Stimulated activated CD4-positive, alpha-beta T cell treated with anti-CD3 and anti-CD28 coated beads, Interleukin-12 subunit alpha, Interleukin-12 subunit beta, amount 100 ng/mL, for 24 hours (primary cell): ENCODE measurements around the gene ARID3A.

Source experiments
- DNase-seq, 2 experiments: peaks; one replicate each; pipeline ENCODE4 v3.0.0-alpha.2; 2020; ENCODE audit warnings: low read depth in 2 of 2

Gene ARID3A

DNA sequence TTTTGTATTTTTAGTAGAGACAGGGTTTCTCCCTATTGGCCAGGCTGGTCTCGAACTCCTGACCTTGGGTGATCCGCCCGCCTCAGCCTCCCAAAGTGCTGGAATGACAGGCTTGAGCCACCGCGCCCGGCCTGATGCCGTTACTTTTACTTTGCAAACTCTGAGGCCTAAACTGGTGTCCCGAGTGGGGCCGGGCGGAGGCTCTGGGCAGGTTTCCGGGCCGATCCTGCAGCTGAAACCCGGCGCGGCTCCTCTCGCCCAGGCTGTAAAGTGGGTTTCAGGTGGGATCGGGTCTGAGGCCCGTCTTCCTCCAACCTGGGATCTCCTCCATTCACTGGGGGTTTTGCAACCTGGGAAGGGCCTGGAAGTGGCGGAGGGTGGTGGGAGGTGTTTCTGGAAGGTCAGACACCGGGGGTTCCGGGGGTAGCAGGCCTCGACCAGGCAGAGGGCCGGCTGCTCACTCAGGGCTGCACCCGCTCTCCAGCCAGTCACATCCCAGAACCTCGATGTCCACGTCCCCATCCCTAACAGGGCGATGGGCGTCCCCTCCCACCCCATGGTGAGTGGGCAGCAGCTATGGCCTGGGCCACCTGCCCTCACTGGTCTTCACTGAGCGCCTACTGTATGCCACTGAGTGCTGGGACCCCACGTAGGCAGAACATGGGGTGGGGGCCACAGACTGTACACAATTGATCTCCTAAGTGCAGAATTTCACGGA, 37.0 kb downstream of the ARID3A start:
- no peak for DNase-seq

DNA sequence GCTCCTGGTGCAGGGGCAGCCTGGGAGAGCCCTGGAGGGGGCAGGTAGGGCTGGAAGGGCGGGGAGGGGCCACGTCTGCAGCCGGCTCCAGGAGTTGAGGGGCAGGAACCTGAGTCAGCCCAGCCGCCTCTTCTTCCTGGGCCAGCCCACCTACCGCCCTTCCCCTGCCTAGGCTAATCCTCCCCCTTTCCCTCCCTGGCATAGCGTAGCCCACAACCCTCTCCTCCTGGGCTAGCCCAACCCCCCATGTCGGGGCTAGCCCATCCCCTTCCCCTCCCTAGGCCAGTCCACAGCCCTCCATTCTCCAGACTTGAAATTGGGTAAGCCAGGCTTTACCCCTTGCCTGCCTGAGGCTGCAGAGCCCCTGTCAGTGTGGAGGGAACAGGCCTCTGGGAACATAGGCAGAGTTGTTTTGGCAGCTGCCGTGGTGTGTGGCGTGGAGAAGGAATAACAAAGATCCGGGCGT, 37.7 kb downstream of the ARID3A start:
- no peak for DNase-seq

DNA sequence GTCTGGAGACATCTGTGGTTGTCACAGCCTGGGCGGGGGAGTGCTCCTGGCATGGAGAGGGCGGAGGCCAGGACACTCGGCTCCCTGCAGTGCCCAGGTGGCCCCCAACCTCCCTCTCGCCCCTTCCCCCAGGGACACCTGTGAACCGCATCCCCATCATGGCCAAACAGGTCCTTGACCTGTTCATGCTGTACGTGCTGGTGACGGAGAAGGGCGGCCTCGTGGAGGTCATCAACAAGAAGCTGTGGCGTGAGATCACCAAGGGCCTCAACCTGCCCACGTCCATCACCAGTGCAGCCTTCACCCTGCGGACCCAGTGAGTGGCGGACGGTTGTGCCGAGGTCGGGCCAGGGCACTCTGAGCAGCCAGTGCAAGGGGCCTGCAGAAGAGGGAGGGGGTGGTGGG, 38.3 kb downstream of the ARID3A start:
- no peak for DNase-seq

DNA sequence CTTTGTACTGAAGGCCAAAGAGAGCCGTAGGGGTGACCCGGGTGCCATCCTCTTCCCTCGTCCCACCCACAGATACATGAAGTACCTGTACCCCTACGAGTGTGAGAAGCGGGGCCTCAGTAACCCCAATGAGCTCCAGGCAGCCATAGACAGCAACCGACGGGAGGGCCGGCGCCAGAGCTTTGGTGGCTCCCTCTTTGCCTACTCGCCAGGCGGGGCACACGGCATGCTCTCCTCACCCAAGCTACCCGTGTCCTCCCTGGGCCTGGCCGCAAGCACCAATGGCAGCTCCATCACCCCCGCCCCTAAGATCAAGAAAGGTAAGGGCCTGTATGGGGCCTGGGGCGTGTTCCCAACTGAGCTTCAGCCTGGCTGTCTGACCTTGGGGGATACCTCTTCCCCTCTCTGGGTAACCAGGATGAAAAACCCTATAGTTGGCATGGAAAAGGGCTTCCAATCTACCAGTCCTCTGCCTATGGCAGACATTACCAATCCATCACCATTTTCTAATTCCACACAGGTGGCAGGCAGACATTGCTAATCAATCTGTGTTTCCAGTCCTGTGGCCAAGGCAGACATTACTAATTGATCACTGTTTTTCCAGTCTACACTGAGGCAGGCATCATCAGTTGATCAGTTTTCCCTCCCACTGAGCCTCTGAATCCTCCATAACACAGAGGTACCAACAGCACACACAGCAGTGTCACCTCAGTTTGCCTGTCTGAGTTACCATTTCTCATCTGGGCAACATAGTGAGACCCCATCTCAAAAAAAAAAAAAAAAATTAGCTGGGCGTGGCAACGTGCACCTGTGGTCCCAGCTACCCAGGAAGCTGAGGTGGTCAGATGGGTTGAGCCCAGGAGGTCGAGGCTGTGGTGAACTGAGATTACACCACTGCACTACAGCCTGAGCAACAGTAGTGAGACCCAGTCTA, 39.2 kb downstream of the ARID3A start:
- DNase-seq: no peak

DNA sequence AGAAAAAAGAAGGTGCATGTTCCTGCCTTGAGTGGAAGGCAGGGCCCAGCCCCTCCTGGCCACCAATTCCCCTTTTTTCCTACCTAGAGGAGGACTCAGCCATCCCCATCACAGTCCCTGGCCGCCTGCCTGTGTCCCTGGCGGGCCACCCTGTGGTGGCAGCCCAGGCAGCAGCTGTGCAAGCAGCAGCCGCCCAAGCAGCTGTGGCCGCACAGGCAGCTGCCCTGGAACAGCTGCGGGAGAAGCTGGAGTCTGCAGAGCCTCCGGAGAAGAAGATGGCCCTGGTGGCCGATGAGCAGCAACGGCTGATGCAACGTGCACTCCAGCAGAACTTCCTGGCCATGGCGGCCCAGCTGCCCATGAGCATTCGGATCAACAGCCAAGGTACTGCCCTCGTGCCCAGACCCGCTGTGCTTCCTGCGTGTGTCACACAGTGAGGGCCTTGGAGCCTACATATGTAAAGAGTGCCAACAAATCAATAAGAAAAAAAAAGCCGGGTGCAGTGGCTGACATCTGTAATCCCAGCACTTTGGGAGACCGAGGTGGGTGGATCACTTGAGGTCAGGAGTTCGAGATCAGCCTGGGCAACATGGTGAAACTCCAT, 40.8 kb downstream of the ARID3A start:
- DNase-seq: no peak

DNA sequence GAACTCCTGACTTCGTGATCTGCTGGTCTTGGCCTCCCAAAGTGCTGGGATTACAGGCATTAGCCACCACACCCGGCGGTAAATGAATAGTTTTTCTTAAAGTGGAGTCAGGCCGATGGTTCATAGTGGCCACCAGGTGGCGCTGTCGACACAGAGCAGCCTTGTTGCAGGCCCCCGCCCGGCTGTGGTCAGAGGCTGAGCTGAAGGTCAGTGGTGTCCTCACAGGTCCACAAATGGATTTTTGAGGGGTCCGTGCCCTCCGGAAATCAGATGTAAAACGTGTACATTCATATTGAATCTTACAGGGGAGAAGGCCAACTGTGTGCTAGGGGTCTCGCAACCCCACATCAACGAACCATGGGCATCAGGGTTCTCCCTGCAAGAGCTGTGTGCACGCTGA, 44.9 kb downstream of the ARID3A start:
- no peak for DNase-seq

DNA sequence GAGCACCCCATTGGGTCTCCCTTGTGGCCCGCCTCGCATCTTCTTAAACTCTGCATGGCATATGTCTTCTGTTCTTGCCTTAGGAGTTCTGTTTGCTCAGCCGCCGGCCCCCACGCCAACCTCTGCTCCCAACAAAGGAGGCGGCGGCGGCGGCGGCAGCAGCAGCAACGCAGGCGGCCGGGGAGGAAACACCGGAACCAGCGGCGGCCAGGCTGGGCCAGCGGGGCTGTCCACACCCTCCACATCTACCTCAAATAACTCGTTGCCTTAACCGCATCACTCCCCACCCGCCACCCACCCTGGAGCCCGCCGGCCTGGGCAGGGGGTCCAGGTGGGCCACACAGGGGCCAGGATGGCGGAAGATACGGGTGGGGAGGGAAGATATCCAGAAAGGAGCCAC, 46.0 kb downstream of the ARID3A start:
- no peak for DNase-seq

DNA sequence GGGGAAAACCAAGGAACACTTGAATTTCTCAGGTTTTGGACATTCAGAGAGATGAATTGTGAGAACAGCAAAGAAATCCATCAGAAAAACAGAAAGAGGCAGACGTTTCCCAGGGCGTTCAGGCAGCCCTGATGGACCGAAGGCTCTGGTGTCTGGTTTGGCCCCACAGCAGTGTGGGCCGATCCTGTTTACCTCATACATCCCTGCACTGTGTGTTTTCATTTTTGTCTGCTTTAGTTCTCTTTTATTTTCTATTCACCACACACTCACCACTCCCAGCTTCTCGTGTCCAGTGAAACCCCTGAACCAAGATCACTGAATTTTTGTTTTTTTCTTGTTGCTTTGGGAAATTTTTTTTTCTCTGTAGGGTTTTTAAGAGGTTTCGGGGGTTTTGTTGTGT, 46.4 kb downstream of the ARID3A start:
- DNase-seq: no peak

DNA sequence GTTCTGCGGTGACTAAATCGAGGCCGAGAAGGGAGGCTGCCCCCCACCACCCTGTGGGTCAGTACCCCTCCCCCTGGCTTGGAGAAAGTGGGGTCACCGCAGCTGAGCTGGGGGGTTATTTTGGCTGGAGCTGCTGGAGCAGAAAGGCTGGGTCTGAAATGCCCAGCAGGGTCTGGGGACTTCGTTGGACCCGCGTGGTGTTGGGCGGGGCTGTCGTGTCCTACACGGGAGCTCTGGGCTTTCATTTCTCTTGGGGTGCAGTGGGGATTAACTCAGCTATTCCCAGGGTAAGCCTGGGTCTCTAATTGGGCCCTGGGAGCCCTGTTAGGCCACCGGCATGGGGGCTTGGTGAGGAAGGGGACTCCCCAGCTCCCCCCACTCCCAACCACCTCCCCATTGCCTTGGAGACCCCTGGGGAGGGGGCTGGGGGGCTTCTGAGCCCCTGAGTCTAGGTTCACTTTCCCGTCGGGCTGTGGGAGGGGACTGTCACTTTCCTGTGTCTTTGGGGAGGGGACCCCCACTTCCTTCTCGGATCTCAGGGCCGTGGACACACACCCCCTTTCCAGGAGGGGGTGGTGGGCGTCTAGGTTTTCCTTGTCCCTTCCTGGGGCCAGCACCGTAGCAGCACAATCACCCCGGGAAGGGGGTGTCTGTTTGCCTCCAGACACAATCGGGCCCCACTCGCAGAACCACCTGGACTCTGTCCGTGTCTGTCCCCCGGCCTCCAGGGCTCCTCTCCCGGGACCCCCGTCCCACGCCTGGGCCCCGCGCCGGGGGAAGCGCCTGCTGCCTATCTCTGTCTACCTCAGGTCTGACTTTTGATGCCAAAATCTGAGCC, 48.1 kb downstream of the ARID3A start:
- no peak for DNase-seq

DNA sequence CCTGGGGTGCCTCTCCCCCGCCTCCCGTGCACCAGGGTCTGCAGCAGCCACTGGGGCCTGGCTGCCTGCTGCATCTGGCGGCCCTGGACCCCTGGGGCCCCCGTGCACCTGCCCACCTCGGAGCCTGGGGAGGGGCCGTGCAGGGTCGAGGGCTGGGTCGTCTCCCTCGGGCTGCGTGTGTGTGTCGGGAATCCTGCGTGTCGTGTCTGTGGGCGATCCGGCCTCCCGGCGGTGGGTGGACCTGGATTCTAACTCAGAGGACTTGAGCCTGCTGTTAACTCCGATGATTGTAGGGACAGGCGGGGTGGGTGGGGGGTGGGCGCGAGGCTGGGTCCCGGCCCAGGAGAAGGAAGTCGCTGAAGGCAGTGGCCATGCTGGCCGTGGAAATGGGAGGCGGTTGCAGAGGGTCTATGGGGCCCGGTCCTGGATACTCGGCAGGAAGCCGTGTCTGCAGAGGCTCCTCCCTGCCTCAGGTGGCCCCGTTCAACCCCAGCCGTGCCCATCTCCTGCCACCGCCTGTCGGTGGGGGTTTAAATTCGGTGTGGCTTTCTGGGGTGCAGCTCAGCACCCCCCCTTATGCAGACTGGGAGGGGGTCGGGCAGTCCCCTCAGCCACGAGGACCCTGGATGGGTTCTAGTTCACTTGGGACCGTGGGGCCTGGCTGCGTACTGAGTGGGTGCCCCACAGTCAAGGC, 48.9 kb downstream of the ARID3A start:
- no peak for DNase-seq

DNA sequence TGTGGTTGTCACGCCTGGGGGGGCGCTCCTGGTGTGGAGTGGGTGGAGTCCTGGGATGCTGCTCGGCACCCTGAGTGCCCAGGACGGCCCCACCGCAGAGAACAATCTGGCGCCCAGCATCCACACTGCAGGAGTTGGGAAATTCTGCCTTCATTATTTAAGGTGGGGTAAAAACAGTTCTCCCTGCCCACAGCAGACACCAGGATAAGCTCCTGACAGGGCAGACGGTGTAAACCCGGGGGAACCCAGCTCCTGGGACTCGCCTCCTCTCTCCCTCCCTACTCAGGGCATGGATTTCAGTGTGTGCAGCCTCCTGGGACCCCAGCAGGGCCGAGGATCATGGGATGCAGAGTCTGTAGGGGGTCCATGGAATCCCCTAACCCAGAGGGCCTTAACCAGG, 50.6 kb downstream of the ARID3A start:
- no peak for DNase-seq

DNA sequence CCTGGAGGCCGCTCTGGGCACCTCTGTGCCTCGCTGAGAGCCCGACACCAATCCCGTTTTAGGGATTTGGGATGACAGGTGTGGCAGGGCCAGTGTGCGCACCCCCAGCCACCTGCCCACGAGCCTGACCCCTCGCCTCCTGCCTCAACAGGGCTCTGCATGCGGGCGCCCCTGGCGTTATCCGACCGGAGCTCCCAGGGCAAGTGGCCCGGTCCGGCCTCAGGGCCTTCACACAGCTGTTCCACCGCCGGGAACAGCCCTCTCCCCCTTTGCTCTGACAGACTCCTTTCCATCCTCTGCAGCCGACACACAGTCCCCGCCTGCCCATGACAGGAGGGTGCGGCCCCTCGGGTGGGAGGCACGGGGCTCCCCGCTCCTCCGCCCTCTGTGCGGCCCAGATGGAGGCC, 51.2 kb downstream of the ARID3A start:
- DNase-seq: no peak

DNA sequence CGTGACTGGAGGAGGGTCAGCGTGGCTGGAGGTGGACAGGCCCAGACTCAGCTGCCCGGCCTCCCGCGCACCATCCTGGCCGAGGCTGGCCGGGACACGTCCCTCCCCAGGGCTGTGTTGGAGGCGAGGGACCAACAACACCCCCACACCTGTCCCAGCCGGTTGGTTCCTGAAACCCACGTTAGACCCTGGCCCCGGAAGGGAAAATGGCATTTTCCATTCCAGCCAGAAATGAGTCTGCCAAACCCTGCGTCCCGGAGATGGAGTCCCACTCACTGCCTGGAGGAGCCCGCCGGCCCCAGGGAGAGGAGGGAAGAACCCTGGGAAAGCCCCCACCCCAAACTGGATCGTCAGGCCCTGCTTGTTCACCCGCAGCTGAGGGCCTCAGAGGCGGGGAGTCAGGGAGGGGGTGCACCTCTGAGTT, 53.5 kb downstream of the ARID3A start:
- no peak for DNase-seq

DNA sequence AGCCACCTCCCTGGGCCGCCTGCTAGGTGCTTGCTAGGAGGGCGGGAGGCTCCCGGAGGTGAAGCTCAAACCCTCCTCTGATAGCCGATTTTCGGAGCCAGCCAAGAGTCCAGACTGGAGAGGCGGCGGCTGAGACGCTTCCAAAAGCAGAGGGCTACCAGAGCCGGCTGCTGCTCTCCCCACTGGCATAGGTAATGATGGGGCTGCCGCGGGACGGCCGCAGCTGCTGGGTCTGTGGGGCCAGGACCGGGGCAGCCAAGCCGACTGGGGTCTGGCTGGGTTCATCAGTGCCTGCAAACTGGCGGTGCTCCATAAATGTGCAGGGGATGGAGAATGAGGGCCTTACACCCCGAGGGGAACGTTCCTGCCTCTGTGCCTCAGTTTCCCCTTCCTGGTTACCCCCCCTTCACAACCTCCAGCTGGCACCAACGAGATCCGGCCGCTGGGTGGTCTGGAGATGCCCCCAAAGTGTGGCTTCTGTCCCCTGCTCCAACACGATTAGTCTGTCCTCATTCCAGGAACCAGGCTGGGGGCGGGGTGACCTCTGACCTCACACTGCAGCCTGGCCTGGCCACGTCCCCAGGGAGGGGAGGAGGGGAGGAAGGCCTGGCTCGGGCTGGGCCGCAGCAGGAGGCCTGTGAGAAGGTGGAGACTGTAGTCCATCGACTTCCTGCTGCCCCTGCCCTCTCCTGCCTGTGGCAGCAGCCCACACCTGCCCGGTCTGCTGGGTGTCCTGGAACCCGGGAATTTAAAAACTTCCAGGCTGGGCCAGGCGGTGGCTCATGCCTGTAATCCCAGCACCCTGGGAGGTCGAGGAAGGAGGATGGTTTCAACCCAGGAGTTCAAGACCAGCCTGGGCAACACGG, 54.5 kb downstream of the ARID3A start:
- no peak for DNase-seq

DNA sequence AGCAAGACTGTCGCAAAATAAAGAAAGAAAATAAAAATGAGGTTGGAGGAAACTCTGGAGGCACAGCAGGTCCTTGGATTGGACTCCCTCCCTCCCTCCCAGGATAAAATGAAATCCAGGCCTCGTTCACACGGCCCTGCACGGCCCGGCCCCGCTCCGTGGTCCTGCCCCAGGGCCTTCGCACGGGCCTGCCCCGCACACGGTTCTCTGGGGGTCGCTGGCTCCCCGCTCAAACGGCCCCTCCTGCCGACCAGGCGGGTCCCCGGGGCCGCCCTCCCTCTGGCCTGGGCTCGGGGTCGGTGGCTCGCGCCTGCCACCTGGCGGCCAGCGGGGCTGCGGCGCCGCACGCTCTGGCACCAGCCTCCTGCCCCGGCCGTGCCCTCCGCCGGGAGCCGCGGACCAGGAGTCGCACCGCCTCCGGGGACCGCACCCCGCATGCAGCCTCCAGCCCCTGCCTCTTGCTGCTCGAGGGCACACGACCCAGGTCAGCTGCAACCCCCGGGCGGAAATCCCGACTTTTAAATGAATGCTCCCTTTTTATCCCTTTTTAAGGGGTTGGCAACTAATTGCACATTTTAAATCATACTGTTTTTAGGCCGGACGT, 56.8 kb downstream of the ARID3A start:
- peak; percentile 54 to 64 for DNase-seq

DNA sequence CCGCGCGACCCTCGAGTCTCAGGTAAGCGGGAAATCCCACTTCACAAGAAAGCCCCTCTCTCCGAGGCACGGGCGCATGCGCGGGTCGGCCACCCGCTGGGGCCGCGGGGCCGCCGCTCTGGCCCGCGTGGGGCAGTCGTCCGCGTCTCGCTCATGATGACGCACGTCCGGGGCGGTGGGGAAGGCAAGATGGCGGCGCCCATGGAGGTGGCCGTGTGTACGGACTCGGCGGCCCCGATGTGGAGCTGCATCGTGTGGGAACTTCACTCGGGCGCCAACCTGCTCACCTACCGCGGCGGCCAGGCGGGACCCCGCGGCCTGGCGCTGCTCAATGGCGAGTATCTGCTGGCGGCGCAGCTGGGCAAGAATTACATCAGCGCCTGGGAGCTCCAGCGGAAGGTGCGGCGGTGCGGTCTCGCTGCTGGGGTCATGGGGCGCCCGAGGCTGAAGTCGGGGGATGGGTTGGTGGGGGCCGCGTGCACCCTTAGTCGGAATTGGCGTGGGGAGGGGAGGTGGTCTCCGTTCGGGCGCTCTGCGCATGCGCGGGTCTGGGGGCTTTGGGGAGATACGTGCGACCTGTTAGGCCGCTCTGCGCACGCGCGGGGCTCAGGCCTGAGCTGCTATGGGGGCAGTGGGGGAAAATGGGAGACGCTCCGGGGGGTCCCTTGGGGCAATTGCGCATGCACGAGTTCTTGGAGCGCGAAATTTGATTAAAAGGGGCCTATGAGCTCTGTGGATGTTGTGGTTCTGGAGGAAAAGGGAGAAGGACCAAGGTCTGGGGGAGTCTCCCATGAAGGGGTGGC, 58.5 kb downstream of the ARID3A start, which contains the start of gene WDR18:
WDR18 (plus strand) TSS at position 181 of the 803 bp plus-strand sequence; CDS start at position 190, 9 bp downstream.
- peak; percentile 83 to 90 for DNase-seq

DNA sequence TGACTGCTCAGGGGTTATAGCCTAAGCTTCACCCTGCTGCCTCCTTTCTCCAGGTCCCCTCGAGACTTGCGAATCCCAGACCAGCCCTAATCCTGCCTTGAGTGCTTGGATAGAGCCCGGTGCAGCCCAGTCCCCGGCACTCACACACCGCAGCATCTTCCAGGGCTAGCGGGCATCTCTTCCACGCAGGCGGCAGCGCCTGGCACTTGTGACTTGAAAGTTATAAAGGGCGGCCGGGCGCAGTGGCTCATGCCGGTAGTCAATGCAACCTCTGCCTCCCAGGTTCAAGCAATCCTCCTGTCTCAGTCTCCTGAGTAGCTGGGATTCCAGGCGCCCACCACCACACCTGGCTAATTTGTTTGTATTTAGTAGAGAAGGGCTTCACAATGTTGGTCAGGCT, 60.2 kb downstream of the ARID3A start:
- no peak for DNase-seq

DNA sequence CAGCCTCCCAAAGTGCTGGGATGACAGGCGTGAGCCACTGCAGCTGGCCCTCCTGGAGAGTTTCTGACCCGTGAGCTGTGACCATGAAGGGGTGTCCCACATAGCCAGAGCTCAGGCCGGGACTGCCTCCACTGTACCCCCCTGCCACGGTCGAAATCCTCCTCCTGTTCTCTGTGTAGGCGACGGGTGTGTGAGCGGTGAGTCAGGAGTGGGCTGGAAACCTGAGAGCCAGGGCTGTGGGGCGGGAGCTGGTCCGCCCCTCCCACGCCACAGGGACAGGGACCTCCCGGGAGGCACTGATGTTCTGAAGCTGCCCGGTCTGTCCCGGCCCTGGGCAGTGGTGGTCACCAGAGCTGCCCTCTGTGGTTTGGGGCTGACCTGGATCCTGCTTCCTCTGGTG, 62.2 kb downstream of the ARID3A start:
- no peak for DNase-seq

DNA sequence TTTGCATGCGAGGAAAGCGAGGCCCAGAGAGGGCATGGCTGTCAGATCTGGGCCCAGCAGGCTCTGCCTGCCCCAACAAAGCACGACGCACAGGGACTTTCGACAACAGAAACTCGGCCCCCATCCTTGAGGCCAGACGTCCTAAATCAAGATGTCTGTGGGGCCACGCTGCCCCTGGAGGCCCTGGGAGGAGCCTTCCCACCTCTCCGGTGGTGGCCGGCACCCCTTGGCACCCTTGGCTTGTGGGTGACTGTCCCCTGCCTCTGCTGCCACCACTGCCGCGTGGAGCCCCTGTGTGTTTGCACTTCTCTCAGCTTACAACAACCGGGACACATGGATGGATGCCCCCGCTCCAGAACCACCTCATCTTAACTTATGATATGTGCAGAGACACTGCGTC, 62.7 kb downstream of the ARID3A start:
- no peak for DNase-seq
